HFF-Myc (cell line): ENCODE data around the gene SHISA7.

Experiments used
- DNase-seq: peaks from one replicate; pipeline ENCODE4 v3.0.0-alpha.2; 2011; ENCODE audit warnings: low read depth; ENCODE audit errors: extremely low read depth
- H3K4me3 ChIP-seq: replicated peaks from 2 replicates; pipeline ENCODE4 v1.5.1; 2011; ENCODE audit warnings: low read depth, mild to moderate bottlenecking, control low read depth, low read length
- TF ChIP-seq, protein P1 (sequence below): IDR thresholded peaks from 2 replicates; pipeline ENCODE4 v1.5.1; 2012; ENCODE audit warnings: mild to moderate bottlenecking, low read depth, low read length, control low read depth; ENCODE audit errors: missing control alignments

The SHISA7 gene

DNA sequence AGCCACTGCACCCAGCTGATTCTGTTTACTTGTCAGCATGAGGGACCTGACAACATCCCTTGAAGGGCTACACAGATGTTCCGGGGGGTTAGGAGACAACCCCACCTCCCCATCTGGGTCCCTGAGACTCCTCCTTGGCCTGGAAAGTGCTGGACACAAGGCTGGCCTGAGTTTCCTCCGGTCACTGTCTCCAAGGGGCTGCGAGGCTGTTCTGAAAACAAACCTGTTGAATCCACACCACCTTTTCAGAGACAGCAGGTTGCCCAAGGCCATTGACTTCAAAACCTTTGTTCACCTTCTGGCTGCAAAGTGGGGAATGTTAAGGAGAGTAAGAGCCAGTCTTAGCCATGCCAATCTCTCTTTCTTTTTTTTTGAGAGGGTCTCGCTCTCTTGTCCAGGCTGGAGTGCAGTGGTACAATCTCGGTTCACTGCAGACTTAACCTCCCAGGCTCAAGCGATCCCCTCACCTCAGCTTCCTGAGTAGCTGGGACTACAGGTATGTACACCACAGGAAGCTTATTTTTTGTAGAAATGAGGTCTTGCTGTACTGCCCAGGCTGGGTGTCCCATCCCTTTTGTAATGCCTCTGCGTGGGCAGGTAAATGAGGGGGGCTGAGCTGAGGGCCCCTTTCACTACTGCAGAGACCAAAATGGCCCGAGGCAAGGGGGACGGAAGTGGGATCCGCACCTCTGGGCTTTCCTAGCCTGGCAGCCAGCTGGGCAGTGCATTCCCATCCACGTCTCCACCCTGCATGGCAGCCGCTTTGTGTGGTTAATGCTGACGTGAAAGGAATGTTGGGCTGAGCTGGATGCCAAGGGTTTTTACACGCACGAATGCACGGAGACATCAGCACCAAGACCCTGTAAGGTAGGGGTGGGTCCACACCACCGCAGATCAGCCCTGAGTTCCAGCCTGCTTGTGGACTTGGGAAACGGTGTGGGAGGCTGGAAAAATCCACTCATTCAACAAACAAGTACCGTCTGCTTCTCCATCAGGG, 31.5 kb upstream of the SHISA7 start:
- no peak for DNase-seq
- TF ChIP-seq, protein P1, sequence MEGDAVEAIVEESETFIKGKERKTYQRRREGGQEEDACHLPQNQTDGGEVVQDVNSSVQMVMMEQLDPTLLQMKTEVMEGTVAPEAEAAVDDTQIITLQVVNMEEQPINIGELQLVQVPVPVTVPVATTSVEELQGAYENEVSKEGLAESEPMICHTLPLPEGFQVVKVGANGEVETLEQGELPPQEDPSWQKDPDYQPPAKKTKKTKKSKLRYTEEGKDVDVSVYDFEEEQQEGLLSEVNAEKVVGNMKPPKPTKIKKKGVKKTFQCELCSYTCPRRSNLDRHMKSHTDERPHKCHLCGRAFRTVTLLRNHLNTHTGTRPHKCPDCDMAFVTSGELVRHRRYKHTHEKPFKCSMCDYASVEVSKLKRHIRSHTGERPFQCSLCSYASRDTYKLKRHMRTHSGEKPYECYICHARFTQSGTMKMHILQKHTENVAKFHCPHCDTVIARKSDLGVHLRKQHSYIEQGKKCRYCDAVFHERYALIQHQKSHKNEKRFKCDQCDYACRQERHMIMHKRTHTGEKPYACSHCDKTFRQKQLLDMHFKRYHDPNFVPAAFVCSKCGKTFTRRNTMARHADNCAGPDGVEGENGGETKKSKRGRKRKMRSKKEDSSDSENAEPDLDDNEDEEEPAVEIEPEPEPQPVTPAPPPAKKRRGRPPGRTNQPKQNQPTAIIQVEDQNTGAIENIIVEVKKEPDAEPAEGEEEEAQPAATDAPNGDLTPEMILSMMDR = no peak
- no peak overlapping the region for H3K4me3 ChIP-seq

DNA sequence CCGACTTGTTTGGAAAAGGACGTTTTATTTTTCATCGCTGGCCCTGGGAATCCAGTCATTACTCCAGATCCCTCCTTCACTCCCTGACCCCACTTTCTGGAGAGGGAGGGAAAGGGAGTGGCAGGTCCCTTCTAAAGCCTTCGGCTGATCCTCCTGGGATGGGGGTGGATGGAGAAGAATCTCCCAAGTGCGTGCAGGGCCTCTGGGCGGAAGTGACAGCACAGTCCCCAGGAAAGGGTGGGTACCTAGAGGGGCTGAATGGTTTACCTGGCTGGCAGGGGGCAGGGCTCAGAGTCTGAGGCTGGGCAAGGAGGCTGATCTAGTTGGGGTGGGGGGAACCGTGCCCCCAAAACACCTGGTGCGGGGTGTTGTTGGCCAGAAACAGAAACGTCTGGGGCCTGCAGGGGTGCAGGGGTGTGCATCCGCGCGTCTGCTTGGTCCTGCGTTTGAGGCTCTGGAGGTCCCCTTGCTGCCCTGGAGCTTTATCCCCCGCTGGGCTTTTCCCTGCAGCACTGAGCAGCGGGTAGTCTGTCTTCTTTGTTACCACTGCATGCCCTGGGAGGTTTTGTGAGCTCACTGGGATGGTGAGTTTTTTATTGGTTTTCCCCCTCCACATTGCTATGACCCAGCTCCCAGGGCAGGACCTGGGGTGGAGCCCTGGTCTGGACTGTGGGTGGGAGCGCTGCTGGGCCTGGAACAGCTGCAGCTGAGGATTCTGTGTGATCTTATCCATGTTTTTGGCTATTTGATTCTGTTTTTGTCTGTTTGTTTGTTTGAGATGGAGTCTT, 30.3 kb upstream of the SHISA7 start:
- no peak for DNase-seq
- TF ChIP-seq, protein P1 = no peak
- H3K4me3 ChIP-seq = no peak overlapping the region

DNA sequence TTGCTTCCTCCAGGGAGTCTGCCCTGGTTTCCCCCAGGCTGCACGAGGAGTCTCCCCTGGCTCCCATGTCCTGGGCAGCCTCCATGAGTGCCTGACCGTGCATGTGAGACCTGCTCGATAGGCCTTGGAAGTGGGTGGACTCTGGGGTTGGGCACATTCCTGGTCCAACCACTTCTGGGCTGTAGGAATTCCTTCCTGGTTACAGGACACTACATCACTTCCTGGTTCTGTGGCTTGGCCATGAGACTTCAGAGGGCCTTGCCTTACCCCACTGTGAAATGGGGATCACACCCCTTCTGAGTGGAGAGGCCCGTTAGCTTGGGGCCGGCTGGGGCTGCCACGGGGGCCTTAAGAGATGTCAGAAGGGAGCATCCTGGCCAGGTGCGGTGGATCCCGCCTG, 29.4 kb upstream of the SHISA7 start:
- no peak overlapping the region for H3K4me3 ChIP-seq
- TF ChIP-seq, protein P1 = no peak
- DNase-seq = no peak

DNA sequence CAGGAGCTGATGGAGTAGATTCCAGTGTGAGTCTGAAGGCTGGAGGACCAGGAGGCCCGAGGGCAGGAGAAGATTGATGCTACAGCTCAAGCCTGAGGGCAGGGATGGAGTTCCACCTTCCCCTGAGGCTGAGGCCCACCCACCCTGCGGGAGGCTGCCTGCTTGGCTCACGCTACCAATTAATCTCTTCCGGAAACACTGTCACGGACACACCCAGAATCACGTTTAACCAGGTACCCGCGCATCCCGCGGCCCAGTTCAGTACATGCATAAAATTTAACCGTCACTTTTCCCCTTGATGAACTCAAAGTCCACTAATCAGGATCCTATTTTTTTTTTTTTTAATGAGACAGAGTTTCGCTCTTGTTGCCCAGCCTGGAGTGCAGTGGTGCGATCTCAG, 28.2 kb upstream of the SHISA7 start:
- TF ChIP-seq, protein P1 = no peak
- DNase-seq = no peak
- no peak overlapping the region for H3K4me3 ChIP-seq

DNA sequence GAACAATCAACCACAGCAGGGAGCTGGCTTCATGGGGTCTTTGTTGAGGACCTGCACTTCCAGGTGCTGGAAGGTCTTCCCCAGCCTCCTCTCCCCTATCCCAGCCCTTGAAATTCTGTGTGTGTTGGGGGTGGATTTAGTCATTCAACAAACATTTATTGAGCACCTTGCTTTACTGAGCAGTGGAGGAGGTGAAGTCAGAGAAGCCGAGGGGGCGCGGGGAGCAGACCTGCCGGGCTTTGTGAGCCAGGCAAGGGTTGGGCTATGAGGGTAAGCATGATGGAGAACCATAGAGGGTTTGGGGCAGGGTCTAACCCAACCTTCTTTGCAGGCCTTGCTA, 24.9 kb upstream of the SHISA7 start:
- H3K4me3 ChIP-seq = no peak overlapping the region
- DNase-seq = no peak
- TF ChIP-seq, protein P1 = no peak

DNA sequence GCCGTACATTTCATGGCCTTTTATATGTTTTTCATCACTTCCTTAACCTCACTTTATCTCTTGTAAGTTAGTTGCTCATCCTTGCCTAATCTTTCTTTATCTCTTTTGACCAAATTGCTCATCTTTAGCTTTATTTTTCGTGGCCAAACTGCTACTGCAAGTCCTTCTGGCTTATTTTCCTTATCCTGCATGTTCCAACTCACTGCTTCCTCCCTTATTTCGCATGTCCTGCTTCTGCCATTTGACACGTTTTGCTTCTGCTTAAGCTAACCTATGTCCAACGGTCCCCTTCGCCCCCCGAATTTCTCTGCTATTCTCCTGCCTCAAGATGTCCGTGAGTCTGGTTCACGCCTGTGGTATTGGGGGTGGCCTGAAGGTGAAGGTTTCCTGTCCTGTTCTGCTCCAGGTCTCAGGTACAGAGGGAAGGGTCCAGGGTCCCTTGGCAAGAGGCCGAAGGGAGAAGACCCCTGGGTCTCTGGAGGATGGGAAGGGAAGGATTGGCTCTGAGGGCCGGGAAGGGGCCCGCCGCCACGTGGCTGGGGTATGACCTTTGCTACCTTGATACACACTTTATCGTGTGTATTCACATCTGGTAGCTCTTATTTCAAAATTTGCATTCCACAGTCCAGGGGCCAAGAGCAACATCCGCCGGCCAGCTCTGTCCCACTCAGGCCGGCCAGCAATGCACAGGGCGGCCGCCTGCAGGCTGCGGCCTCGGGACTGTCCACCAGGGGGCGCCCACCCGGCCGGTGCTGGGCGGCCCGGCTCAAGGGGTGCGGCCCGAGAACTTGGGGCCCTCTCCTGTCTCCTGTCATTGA, 24.3 kb upstream of the SHISA7 start:
- no peak for DNase-seq
- H3K4me3 ChIP-seq = no peak overlapping the region
- TF ChIP-seq, protein P1 = peak; percentile 98
